ENCODE results near the gene ZNF775.
"Not testable (repeated sequence)": the region's sequence is repeated elsewhere in the genome, so short reads cannot be mapped to it uniquely, and the experiment has no call there.

The ZNF775 gene

DNA sequence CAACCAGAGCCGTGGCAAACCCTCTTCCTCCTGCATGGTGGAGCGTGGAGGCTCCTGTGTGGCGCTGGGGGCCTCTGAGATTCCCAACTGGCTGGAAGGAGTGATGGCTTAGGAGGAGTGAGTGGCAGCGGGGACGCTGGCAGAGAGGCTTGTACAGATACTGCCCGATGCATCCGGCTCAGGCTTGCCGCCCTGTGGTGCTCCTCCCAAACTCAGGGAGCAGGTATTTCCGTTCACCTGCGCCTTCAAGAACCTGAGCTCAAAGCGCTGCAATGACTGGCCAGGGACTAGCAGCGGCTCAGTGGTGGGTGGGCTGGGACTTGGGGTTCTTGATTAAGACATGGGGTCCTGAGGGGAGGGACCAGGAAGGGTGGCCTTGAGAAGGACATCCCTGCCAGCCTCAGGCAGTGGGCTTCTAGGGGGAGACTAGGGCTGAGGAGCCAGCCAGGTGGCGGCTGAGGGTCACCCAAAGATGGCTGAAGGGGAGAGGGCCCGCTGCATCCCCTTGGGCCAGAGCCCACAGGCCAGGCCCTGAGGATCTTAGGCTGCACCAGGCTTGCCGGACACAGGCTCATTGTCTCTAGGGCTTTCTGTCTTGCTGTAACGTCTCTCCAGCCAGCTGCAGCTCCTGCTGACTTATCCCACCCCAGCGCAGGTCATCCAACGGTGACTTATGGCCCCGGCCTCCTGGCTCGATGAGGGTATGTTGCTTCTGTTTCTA, 3.2 kb downstream of the ZNF775 start:
- DNase-seq (ENCODE audit: low read depth), result no peak

DNA sequence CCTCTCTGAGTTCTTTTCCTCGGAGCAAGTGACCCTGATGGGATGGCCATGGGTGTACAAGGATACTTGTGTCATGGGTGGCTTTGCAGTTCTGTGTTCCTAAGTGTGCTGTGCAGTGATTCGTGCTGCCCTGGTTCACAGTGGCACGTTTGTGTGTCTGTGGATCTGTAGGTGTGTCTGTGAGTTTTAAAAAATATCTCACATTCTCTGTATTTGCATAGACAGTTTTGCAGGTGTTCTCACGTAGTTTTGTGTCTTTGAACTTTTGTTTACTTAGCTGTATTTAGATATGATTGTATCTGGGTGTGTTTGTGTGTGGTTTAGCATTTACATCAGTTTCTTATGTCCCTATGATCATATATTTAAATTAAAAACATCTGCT, 3.7 kb downstream of the ZNF775 start:
- DNase-seq (ENCODE audit: low read depth), result no peak

DNA sequence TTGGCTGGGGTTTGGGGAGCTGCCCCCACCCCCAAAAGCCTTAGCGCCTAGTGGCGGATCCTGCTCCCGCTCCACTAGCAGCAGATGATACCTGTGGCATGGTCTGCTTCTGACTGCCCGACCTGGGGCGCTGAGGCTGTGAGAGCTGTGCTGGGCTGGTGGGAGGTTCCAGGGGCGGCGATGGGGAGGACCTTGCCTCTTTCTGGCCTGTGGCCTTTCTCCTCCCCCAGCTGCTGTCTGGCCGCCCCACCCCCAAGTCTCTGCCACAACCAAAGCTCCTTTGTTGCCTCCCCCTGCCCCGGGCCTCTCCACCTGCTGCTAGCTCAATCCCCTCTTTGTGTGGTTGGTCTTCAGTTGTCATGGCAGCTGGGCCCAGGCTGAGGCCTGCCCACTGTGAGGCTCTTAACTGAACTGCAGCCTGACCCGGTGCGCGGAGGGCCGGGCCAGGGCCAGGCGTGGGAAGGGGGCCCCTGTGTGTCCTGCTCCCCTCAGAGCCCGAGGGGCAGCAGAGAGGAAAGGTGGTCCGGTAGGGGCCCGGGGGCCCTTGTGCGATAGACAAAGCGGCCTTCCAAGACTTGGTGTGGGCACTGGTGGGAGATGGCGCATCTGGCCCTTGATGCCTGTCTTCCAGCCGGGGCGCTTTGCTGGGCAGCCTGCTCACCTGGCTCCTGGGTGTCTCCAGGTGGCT, 4.7 kb downstream of the ZNF775 start:
- no peak for DNase-seq (ENCODE audit: low read depth)

DNA sequence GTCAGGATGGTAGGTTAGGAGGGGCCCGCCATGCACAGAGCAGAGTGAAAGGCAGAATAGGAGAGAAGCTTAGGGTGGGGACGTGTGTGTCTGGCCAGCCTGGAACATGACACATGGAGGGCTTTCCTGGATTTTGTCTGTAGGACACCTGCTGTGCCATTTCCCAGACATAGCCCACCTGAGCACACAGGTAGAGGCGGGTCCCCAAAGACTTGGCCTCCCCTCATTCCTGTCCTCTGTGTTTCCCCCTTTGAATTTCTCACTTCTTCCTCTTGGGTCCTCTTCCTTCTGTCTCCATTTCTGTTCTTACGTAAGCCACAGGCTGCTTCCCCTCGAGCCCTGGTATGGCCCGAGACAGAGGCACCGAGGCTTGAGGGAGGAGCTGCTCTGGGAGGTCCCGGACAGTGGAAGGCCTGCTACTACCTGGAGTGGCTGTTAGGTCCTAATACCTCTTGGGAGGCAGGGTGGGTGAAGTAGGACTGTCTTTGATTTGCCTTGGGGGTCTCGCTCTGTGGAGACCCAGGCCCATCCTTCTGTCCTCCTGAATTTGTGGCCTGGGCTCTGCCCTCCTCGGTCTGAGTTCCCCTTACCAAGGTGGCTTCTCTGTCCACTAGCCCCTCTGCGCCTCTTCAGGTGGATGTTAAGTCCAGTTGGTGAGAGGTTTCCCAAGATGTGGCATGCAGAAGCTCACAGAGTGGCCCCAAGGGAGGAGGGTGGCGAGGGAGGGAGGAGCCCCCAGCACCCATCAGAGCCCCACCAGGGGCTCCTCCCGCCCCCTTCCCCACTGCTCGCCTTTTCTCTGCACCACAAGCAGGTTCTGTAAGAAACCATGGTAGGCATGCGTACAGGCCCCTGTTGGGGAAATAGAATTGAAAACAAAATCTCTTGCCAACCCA, 5.5 kb downstream of the ZNF775 start:
- no peak for DNase-seq (ENCODE audit: low read depth)

DNA sequence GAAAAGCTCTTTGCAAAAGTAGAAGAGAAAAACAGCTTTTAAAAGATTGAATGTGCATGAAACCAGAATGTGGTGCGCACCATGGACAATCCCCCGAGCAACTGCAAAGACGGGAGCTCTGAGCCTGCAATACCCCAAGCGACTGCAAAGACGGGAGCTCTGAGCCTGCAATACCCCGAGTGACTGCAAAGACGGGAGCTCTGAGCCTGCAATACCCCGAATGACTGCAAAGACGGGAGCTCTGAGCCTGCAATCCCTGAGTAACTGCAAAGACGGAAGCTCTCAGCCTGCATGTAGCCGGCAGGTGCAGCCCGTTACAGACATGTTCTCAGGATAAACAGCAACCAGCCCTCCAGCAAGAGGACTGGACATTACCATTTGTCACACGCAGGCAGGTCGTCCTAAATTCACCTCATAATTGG, 6.2 kb downstream of the ZNF775 start:
- DNase-seq (ENCODE audit: low read depth), result no peak

DNA sequence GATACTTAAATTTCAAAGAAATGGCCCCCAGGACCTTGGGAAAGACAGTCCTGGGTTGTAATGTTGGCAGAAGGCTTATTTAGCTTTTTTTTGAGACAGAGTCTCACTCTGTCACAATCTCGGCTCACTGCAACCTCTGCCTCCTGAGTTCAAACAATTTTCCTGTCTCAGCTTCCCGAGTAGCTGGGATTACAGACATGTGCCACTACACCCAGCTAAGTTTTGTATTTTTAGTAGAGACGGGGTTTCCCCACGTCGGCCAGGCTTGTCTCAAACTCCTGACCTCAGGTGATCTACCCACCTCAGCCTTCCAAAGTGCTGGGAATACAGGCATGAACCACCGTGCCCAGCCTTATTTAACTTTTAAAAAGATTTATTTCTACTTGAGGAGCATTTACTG, 6.8 kb downstream of the ZNF775 start:
- not testable (repeated sequence) for DNase-seq (ENCODE audit: low read depth)

DNA sequence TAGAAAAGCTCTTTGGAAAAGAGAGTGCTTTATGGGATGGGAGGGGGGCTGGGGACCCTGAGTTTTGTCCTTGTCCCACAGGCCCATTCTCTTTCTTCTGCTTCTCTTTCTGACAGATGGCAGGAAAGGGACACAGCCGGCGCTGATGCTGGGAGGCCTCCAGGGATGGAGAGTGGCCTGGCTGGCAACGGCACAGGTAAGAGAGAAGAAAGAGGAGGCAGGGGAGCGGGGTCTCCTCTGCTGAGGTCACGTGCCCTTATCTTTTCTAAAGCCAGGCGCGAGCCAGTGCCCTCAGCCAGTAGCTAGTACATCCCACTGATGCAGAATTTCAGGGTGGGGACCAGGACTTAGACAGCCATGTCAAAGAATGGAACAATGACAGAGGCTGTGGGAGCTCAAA, 9.2 kb downstream of the ZNF775 start:
- no peak for DNase-seq (ENCODE audit: low read depth)

DNA sequence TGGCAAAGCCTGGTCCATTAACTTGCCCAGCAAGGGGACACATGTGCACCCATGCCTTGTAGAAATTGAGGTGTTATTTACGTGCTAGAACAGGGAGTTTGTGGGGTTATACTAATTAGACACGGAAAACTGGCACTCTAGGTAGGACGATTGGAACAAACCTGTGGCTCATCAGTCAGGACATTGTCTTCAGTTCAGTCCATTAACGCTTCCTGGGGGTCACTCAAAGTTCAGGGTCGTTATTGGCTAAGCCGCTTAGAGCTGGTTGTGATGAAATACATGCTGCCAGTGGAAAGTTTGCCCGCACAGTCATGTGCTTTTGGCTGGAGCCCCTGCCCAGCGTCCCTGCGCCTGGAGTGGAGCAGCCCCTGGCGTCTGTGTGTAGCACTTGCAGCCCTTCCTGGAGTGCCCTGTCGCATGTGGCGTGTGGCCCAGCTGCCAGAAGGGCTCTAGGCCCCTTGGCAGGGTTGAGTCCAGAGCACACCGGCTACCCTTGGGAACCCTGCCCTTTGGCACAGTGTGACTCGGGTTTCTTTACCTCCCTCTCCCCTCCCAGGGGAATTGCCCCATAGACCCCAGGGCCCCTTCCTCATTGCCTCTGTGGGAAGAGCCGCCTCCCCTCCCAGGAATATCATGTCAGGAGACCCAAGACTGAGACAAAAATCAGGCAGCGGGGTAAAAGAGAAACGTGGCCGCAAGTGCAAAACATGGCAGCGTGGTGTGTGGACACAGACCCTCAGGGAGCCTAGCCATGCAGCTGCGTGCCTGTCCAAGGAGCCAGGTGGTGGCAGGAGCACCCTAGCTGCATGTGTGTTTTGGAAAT, 9.8 kb downstream of the ZNF775 start:
- DNase-seq (ENCODE audit: low read depth), result no peak

DNA sequence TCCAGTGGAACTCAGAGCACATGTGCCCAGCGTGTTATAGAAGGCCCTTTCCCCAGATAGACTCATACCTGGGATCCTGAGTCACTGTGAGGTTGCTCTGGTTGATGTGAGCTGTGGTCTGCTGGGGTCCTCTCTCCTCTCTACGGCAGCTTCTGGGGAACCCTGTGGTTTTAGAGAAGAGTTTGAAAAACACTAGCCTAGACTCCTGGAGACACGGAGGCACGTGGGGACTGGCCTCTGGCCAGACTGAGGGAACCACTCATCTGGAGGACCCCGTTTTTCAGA, 10.3 kb downstream of the ZNF775 start:
- no peak for DNase-seq (ENCODE audit: low read depth)

DNA sequence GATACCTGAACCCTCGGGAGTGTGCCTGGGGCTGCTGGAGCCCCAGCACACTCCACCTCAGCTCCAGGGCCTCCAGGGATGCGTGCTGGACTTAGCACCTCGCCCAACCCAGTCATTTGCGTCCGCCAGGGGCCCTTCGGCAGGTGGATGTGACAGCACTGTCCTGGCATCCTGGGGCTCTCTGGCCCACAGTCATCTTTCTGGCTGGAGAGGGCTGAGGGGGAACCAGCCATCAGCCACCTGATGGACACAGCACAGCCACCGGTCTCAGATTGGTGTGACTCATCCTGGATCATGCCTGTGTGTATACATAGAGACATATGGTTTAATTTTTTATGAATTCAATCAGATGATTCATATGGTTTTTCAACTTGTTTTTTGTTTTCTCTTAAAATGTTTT, 11.1 kb downstream of the ZNF775 start:
- DNase-seq (ENCODE audit: low read depth), result no peak

DNA sequence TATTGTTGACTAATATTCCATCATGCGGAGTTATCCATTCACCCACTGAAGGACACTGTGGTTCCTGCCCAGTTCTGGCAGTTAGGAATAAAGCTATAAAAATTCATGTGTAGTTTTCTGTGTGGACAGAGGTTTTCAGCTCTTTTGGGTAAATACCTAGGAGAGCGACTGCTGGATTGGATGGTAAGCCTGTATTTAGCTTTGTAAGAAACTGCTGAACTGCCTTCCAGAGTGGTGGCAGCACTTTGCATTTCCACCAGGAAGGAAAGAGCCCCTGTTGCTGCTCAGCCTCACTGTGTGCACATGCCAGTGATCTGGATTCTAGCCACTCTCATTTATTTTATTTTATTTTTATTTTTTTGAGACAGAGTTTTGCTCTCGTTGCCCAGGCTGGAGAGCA, 14.2 kb downstream of the ZNF775 start:
- no peak for DNase-seq (ENCODE audit: low read depth)

DNA sequence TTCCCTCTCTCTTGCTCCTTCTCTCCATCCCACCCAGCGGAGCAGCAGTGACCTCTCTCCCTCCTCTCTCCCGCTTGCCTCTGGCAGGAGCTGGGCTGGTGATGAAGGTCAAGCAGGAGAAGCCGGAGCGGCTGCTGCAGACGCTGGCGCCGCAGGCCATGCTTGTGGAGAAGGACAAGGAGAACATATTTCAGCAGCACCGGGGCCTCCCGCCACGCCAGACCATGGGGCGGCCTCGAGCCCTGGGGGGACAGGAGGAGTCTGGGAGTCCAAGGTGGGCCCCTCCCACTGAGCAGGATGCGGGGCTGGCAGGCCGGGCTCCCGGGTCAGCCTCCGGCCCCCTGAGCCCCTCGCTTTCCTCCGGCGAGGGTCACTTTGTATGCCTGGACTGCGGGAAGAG, 17.3 kb downstream of the ZNF775 start:
- DNase-seq (ENCODE audit: low read depth), result no peak

DNA sequence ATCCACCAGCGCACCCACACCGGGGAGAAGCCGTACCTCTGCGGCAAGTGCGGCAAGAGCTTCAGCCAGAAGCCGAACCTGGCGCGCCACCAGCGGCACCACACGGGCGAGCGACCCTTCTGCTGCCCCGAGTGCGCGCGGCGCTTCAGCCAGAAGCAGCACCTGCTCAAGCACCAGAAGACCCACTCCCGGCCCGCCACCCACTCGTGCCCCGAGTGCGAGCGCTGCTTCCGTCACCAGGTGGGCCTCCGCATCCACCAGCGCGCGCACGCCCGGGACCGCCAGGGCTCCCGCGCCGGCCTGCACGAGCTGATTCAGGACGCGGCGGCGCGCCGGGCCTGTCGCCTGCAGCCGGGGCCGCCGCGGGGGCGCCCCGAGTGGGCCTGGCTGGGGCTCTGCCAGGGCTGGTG, 17.7 kb downstream of the ZNF775 start:
- no peak for DNase-seq (ENCODE audit: low read depth)

DNA sequence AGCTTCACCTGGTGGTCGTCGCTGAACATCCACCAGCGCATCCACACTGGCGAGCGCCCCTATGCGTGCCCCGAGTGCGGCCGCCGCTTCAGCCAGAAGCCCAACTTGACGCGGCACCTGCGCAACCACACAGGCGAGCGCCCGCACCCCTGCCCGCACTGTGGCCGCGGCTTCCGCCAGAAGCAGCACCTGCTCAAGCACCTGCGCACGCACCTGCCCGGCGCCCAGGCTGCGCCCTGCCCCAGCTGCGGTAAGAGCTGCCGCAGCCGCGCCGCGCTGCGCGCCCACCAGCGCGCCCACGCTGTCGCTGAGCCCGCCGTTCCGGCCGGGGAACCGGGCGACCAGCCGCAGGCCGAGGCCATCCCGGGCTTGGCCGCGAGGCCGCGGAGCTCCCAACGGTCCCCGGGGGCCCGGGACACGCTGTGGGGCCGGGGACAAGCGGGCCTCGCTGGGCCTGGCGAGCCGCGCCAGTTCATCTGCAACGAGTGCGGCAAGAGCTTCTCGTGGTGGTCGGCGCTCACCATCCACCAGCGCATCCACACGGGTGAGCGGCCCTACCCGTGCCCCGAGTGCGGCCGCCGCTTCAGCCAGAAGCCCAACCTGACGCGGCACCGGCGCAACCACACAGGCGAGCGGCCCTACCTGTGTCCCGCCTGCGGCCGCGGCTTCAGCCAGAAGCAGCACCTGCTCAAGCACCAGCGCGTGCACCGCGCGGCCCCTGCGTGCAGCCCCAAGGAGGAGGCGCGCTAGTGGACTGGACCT, 18.4 kb downstream of the ZNF775 start:
- no peak for DNase-seq (ENCODE audit: low read depth)

DNA sequence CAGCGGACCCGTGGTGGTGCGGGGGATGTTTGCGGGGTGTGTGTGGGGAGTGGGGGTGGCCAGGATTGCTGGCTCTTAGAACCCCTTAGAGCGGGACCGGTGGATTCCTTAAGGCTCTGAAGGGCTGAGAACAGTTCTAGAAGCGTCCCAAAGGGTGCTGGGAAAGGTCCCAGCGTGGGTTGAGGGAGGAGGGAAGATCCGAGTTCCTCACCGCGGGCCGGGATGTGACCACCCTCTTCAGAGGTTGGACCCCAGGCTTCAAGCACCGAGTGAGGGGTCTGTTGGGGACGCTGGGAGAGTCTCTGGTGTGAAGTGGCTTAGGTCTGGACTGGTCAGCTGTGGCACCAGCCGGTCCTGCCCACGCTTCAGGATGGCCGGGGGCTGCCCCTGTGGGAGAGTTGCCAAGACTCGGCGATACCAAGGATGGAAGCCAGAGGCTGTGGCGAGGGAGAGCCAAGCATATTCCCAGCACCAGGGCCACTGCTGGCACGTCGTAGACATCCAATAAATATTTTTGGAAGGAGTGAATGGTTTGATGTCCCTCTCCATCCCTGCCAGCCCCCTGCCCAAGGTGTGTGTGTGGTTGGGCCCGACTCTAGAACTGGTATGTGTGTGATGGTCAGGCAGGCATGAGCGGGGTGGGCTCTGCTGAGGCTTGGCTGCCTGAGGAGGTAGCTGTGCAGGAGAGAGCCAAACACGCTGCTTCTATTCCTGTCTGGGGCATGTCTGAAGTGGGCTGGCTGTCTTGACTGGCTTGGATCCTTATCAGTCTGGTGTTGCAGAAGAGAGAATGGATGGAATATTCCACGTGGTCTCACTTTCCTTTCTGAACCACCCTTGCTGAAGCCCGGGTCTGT, 19.2 kb downstream of the ZNF775 start:
- no peak for DNase-seq (ENCODE audit: low read depth)

DNA sequence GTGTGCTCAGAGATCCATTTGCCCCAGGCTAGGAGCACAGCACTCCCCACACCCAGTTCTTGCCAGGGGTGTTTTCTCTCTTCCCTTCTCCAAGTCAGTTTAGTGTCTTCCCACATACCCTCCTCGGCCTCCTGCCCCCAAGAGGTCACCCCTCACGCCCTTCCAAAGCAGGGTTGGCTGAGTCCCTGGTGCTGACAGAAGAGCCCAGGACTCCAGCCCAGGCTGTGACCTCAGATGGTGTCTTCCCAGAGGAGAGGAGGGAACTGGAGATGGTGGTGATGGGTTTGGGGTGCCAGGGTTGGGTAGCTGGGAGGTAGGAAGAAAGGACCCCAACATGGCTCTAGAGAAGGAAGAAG, 19.8 kb downstream of the ZNF775 start:
- DNase-seq (ENCODE audit: low read depth), result no peak

DNA sequence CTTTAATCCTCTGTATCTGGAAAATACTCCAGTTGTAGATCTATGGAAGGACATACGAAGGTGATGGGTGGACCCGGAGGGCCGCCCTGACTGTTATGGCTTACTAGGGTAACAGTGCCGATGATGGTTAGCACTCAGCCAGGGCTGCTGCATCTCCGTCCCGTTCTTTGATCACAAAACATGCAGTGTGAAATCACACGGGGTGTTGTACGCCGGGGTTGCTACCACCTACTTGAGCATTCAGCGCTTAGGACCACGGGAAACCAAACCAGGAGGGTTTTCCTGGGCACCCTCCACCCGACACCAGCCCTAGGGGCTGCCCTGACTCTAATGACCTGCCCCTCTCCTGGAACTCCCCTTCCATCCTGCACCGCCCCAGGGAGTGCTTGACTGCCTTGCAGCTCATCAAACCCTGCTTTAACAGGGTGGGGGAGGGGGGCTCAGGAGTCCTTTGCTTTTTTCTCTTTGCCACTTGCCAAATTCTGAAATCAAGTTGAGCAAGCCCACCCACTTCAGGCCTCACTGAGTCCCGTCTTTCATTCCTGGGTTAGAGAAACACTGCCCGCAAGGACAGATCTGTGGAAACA, 20.4 kb downstream of the ZNF775 start:
- no peak for DNase-seq (ENCODE audit: low read depth)

DNA sequence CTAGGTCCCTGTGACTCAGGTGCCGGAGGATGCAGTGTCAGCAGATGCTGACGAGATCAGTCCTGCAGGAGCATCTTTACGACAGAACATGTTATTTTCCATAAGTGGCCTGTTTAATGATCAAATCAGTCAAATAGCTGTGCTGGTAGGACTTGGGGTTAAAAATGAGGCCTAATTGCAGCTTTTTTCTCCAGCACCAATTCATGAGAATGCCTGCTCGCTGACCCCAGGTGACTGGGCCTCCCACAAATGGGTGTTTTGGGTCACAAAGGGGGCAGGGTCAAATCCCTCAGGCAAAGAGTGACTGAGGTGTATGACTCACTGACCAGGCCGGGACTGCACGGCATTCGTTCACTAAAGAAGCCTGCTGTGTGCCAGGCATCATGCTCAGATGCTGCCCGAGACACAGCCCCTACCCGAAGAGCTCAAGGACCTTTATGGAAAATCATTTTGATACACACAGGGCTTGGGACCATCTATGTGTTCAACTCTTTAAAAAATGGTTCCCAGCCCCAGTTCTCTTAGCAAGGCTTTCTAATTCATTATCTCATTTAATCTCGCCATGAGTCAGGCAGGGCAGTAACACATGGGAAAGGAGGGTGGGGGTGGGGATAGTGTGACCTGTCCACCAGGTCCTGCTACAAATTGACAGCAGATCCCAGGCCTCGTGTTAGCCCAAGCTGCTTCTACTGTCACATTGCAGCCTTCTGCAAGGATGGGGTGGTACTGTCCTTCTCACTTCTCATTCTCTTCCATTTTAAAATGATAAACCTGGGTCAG, 21.1 kb downstream of the ZNF775 start:
- DNase-seq (ENCODE audit: low read depth), result no peak

DNA sequence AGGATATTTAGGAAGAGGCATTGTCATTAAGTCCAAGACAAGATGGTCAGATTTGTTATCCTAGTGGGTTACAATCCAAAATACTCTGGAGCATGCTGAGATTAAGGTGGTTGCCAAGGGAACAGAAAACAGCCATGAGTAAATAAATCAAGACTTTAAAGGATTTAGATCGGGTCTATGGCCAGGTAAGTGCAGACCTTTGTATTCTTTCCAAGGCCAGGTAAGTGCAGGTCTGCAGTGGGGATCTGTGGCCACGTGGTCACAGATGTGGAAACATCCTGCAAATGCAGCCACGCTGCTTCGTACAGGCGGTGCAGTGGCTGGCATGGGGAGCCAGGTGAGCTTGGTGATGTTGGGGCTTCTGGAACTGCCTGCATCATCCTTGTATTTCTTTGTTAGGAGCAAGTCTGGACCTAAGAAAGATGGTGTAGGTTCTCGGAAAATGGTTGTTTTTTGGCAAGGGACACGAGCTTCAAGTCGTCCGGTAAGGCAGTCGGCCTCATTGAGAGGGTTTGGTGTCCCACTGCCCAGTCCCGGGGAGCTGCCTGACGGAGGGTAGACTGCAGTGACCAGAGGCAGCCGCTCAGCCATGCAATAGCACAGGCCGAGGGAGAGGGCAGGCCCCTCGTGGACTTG, 21.8 kb downstream of the ZNF775 start:
- no peak for DNase-seq (ENCODE audit: low read depth)
